Measurements from ENCODE around the gene POLR2B.
A peak's percentile ranks its signal among the peaks of the same experiment; 100 is the strongest.
"Not testable (repeated sequence)": the region's sequence is repeated elsewhere in the genome, so short reads cannot be mapped to it uniquely, and the experiment has no call there.

The POLR2B gene

GRCh38 chr4:57042711-57043169 lies 64.0 kb downstream of the POLR2B start:
- TF ChIP-seq CTCF (conservative IDR thresholded peaks at IDR 0.05; ENCODE audit: low read length): no peak
- peak; percentile 54 for DNase-seq (ENCODE audit: low read depth)
- no peak overlapping the region for H3K4me3 ChIP-seq (ENCODE audit: low read length)

GRCh38 chr4:57043347-57044251 lies 64.9 kb downstream of the POLR2B start:
- DNase-seq (ENCODE audit: low read depth): peak; percentile 95

GRCh38 chr4:57044279-57044678 lies 65.6 kb downstream of the POLR2B start:
- TF ChIP-seq CTCF (conservative IDR thresholded peaks at IDR 0.05; ENCODE audit: low read length): no peak
- DNase-seq (ENCODE audit: low read depth): peak; percentile 94
- no peak overlapping the region for H3K4me3 ChIP-seq (ENCODE audit: low read length)

More at GRCh38 chr4:57043347-57044251, 64.9 kb downstream of the POLR2B start:
- H3K4me3 ChIP-seq (ENCODE audit: low read length): no peak overlapping the region
- no peak for TF ChIP-seq CTCF (conservative IDR thresholded peaks at IDR 0.05; ENCODE audit: low read length)

GRCh38 chr4:57044996-57045395 lies 66.3 kb downstream of the POLR2B start:
- H3K4me3 ChIP-seq (ENCODE audit: low read length): no peak overlapping the region
- DNase-seq (ENCODE audit: low read depth): peak; percentile 88
- TF ChIP-seq CTCF (conservative IDR thresholded peaks at IDR 0.05; ENCODE audit: low read length): peak; percentile 10

- not testable (repeated sequence) for DNase-seq (ENCODE audit: low read depth)
Measured at GRCh38 chr4:57047046-57047445, 68.3 kb downstream of the POLR2B start.

GRCh38 chr4:57048590-57049304 lies 70.1 kb downstream of the POLR2B start:
- DNase-seq (ENCODE audit: low read depth): peak; percentile 68
- no peak overlapping the region for H3K4me3 ChIP-seq (ENCODE audit: low read length)
- TF ChIP-seq CTCF (conservative IDR thresholded peaks at IDR 0.05; ENCODE audit: low read length): no peak

More at GRCh38 chr4:57047046-57047445, 68.3 kb downstream of the POLR2B start:
- H3K4me3 ChIP-seq (ENCODE audit: low read length): not testable (repeated sequence)

GRCh38 chr4:57051095-57051494 lies 72.4 kb downstream of the POLR2B start:
- DNase-seq (ENCODE audit: low read depth): no peak
- no peak overlapping the region for H3K4me3 ChIP-seq (ENCODE audit: low read length)
- no peak for TF ChIP-seq CTCF (conservative IDR thresholded peaks at IDR 0.05; ENCODE audit: low read length)
